MM.1S (cell line): Measurements from ENCODE around the gene TOP3A.

Experiments
- CTCF ChIP-seq: fragments of 300-600 bp; sonication (generic); IDR thresholded peaks from 2 replicates; pipeline ENCODE4 v1.5.1; 2016; ENCODE audit warnings: antibody characterized with exemption, low read length, mixed read lengths
- EZH2 ChIP-seq: fragments of 300-600 bp; sonication (generic); optimal IDR thresholded peaks from 2 replicates; pipeline ENCODE3; 2017; ENCODE audit warnings: low read depth, mild to moderate bottlenecking, antibody characterized with exemption, low read length, mixed read lengths
- EZH2phosphoT487 ChIP-seq: fragments of 300-600 bp; sonication (generic); IDR thresholded peaks from 2 replicates; pipeline ENCODE4 v1.6.1; 2018; ENCODE audit warnings: antibody characterized with exemption, low read length

DNA sequence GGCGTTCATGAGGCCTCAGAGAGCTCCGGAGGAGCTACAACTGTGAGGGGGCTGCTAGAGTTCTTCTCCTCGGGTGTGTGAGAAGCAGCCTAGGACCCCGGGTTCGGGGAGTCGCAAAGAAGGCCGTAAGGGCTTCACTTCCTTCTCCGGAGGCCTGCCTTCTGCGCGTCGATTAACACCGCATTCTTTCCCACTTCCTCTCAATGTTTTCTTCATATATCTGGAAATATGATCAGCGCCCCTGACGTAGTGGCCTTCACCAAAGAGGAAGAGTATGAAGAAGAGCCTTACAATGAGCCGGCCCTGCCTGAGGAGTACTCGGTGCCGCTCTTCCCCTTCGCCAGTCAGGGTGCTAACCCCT is 748 bp upstream of the TOP3A start:
- TF ChIP-seq CTCF (no peak), EZH2phosphoT487 (no peak), EZH2 (no peak)
